Sigmoid colon (tissue), 4 donors: Measurements from ENCODE around the gene MACROH2A1.

Experiments
- CTCF ChIP-seq, 4 experiments: fragments of 450-650 bp in 3 of 4; fragments of 200-600 bp in 1 of 4; IDR thresholded peaks; one replicate each; pipeline ENCODE4 v1.5.1; 2016 to 2019; ENCODE audit warnings: antibody characterized with exemption in 4 of 4, mild to moderate bottlenecking in 3 of 4, moderate library complexity in 2 of 4
- EP300 ChIP-seq, 4 donors: sonication (generic); formaldehyde crosslinking; IDR thresholded peaks; one replicate each; pipeline ENCODE4 v1.6.1; 2017; ENCODE audit warnings: antibody characterized with exemption in 4 of 4
- POLR2AphosphoS5 ChIP-seq, 4 donors: sonication (generic); formaldehyde crosslinking; IDR thresholded peaks; one replicate each; pipeline ENCODE4 v1.6.1; 2017; ENCODE audit warnings: antibody characterized with exemption in 4 of 4

GRCh38 chr5:135313405-135313804 lies 85.6 kb downstream of the MACROH2A1 start:
- TF ChIP-seq CTCF (IDR thresholded peaks at IDR 0.05) (no peak), POLR2AphosphoS5 (IDR thresholded peaks at IDR 0.05) (no peak), EP300 (IDR thresholded peaks at IDR 0.05) (no peak)
